ENCODE results near the gene ADAM12.

Gene ADAM12

DNA sequence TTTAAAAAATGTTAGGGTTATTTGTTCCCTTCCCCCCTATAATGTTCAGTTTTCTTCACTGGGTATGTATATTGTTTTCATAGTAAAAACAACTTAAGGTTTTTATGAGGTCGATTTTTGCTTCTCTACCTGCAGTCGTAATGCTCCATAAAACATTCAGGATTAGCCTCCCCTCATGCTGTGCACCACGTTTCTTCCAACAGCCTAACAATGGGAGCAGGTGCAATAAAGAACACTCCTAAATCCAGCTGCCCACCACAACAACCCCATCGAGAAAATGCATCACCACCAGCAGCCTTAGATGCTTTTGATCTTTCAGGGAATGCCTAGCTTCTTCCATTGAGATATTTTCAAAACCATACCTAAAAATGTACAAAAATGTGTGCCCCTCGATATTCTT, 111.1 kb downstream of the ADAM12 start:
- no peak overlapping the region for H3K4me3 ChIP-seq (ENCODE audit: control insufficient read depth, low read depth, low read length)
- no peak for DNase-seq (ENCODE audit: low read depth)
- TF ChIP-seq, protein P1, sequence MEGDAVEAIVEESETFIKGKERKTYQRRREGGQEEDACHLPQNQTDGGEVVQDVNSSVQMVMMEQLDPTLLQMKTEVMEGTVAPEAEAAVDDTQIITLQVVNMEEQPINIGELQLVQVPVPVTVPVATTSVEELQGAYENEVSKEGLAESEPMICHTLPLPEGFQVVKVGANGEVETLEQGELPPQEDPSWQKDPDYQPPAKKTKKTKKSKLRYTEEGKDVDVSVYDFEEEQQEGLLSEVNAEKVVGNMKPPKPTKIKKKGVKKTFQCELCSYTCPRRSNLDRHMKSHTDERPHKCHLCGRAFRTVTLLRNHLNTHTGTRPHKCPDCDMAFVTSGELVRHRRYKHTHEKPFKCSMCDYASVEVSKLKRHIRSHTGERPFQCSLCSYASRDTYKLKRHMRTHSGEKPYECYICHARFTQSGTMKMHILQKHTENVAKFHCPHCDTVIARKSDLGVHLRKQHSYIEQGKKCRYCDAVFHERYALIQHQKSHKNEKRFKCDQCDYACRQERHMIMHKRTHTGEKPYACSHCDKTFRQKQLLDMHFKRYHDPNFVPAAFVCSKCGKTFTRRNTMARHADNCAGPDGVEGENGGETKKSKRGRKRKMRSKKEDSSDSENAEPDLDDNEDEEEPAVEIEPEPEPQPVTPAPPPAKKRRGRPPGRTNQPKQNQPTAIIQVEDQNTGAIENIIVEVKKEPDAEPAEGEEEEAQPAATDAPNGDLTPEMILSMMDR (conservative IDR thresholded peaks at IDR 0.05; ENCODE audit: control insufficient read depth, insufficient read depth, low read depth, low read length): no peak

DNA sequence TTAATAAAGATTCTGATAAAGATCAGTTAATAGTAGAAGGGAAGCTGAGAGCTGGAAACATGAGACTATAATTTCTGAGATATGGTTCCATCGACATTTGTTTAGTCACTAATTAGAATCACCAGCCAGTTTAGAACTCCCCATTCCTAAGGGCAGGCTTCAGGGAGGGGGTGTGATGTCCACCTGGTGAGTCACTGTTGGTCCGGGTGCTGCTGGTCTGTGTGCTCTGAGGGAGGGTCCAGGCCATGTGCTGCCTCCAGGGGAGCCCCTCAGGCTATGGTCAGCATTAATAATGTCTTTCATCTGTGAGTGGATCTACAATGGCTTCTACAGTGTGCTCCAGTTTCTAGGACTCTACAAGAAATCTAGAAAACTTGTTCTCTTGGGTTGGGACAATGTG, 115.8 kb downstream of the ADAM12 start:
- no peak overlapping the region for H3K4me3 ChIP-seq (ENCODE audit: control insufficient read depth, low read depth, low read length)
- DNase-seq (ENCODE audit: low read depth): peak; percentile 51
- TF ChIP-seq, protein P1 (conservative IDR thresholded peaks at IDR 0.05; ENCODE audit: control insufficient read depth, insufficient read depth, low read depth, low read length): no peak

DNA sequence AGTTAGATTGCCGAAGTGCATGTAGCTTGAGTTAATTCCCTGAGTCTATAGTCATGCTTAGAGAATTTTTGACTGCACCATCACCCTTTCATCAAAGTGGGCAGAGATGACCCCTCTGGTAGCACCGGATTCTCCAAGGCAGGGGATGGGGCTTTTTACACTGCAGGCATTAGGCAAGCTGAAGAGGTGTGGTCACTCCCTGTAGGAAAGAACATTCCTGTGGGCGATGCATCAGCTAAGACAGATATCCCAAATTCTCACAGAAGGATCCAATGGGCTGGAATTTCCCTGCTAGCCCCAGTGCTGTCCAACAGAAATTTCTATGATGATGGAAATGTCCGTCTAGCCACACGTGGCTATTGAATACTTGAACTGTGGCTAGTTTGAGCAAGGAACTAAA, 118.2 kb downstream of the ADAM12 start:
- H3K4me3 ChIP-seq (ENCODE audit: control insufficient read depth, low read depth, low read length): no peak overlapping the region
- TF ChIP-seq, protein P1 (conservative IDR thresholded peaks at IDR 0.05; ENCODE audit: control insufficient read depth, insufficient read depth, low read depth, low read length): no peak
- DNase-seq (ENCODE audit: low read depth): peak; percentile 98

DNA sequence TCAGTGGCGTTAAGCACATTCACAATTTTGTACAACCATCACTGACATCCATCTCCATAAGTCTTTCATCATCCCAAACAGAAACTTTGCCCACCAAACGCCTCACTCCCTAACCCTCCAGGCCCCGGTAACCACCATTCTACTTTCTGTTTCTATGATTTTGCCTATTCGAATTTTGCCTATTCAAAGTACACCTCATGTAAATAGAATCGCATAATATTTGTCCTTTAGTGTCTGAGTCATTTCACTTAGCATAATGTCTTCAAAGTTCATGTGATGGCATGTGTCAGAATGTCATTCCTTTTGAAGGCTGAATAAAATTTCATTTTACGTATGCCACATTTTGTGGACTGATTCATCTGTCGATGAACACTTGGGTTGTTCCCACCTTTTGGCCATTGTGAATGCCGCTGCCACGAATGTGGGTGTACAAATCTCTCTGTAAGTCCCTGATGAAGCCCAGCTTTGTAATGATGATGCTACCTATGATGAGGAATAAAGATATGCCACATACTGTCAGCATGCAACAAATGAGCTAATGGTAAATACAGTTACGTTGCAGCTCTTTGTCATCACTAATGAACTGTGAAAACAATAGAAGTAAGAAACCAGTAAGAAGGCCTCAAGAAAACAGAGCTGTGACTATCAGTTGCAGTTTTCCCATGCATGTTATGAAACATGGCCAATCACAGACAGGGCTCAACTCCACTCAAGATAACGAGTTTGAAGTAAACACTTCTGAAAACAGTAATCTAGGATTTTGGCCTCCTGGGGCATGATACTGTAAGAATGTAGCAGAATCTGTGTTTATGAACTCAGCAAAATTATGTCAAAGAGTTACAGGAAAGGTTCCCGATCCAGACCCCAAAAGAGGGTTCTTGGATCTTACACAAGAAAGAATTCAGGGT, 120.0 kb downstream of the ADAM12 start:
- no peak overlapping the region for H3K4me3 ChIP-seq (ENCODE audit: control insufficient read depth, low read depth, low read length)
- no peak for DNase-seq (ENCODE audit: low read depth)
- TF ChIP-seq, protein P1 (conservative IDR thresholded peaks at IDR 0.05; ENCODE audit: control insufficient read depth, insufficient read depth, low read depth, low read length): no peak

DNA sequence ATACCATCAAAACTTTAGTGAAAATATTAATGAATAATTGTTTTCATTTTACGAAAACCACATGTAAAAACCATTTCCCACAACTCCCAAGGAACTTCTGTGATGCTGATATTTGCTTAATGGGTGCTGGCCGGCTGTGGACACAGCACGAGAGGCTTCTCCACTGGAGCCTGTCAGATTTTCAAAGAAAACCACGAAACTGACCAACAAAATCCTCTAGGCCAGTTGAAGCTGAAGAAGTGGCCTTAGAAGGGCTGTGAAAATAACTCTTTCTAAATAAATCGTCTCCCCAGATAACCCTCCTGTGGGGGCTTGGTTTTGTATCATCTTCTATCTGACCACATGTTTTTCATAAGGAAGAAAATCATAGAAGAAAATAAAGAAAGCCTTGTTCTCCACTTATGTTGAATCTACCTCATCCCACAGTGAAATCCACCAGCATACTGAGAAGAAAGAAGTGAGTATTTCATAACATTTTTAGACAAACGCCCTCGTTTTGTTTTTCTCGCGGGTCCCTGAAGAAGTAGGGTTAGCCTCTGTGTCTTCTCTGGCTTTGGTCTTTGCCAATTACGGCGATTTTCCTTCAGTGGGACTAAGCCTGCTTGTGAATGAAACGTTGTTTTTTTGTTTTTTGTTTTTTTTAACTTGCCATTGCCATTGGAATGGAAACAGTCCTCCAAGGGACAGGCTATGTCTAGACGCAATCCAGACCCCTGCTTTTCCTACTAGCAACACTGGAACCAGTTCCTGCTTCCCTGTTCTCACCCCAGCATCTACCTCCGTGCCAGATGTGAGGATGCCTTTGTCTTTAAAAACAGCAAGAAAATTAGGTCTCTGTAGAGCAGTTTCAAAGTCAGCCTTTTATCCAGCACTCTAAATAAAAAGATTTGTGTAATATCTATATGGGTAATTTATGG, 123.9 kb downstream of the ADAM12 start:
- H3K4me3 ChIP-seq (ENCODE audit: control insufficient read depth, low read depth, low read length): no peak overlapping the region

More for the DNA sequence above, 123.9 kb downstream of the ADAM12 start:
- DNase-seq (ENCODE audit: low read depth): peak; percentile 36
- TF ChIP-seq, protein P1 (conservative IDR thresholded peaks at IDR 0.05; ENCODE audit: control insufficient read depth, insufficient read depth, low read depth, low read length): no peak

All from fibroblast of mammary gland (primary cell).